Type B pancreatic cell (in vitro differentiated cells): ENCODE measurements around the gene C1orf174. TPM values are rescaled to one million over a fixed set of nuclear protein-coding genes. Genes with fewer than 3 reads are reported as not detected.

ENCODE experiments used
- DNase-seq: peaks from one replicate; pipeline ENCODE4 v3.0.0; 2021; ENCODE audit warnings: mixed read lengths; ENCODE audit not compliant: unreplicated experiment; ENCODE audit errors: extremely low spot score
- H3K27ac Mint-ChIP-seq: 2 replicates; pipeline ENCODE4 v1.8.0; 2021; ENCODE audit warnings: mild to moderate bottlenecking, mixed read lengths
- H3K27me3 Mint-ChIP-seq: 2 replicates; pipeline ENCODE4 v1.8.0; 2021; ENCODE audit warnings: mixed read lengths
- H3K36me3 Mint-ChIP-seq: 2 replicates; pipeline ENCODE4 v1.8.0; 2021; ENCODE audit warnings: mixed read lengths
- H3K4me1 Mint-ChIP-seq: one replicate; pipeline ENCODE4 v1.8.0; 2021; ENCODE audit warnings: mixed read lengths; ENCODE audit not compliant: unreplicated experiment
- H3K4me3 Mint-ChIP-seq: 2 replicates; pipeline ENCODE4 v1.8.0; 2021; ENCODE audit warnings: mild to moderate bottlenecking, mixed read lengths
- H3K9me3 Mint-ChIP-seq: 2 replicates; pipeline ENCODE4 v1.8.0; 2021; ENCODE audit warnings: mixed read lengths
- CTCF ChIP-seq: fragments of 200-600 bp; sonication (generic); conservative IDR thresholded peaks from 2 replicates; pipeline ENCODE4 v1.5.0; 2021; ENCODE audit warnings: antibody characterized with exemption, mild to moderate bottlenecking
- total RNA-seq: library from RNA; stranded (reverse); gene quantifications from 2 replicates; pipeline ENCODE4 v1.2.1, GENCODE V29; 2021; ENCODE audit warnings: low replicate concordance

The C1orf174 gene
- total RNA-seq, 1 donor from 2014 or later, result 31.4 TPM

- no peak for TF ChIP-seq CTCF
- Mint-ChIP-seq H3K36me3 (peaks cover 29% of the 10 kb centered on the region), H3K27me3 (no peaks in the 10 kb centered on the region), H3K9me3 (peaks cover 8% of the 10 kb centered on the region), H3K4me3 (no peak overlapping the region), H3K4me1 (no peaks in the 10 kb centered on the region), H3K27ac (no peak overlapping the region)
- DNase-seq, result no peak
Observed at GRCh38 chr1:3876716-3877115, 23.4 kb downstream of the C1orf174 start.

GRCh38 chr1:3874736-3875135 is 25.3 kb downstream of the C1orf174 start:
- DNase-seq, result no peak
- H3K9me3 Mint-ChIP-seq, result peaks cover 8% of the 10 kb centered on the region
- H3K4me3 Mint-ChIP-seq, result no peak overlapping the region
- no peaks in the 10 kb centered on the region for H3K4me1 Mint-ChIP-seq
- no peak overlapping the region for H3K27ac Mint-ChIP-seq
- H3K36me3 Mint-ChIP-seq, result peaks cover 33% of the 10 kb centered on the region
- no peaks in the 10 kb centered on the region for H3K27me3 Mint-ChIP-seq
- TF ChIP-seq CTCF, result no peak

- peaks cover 25% of the 10 kb centered on the region for H3K36me3 Mint-ChIP-seq
- H3K27me3 Mint-ChIP-seq, result no peaks in the 10 kb centered on the region
- no peak for DNase-seq
- no peak overlapping the region for H3K4me3 Mint-ChIP-seq
- no peaks in the 10 kb centered on the region for H3K9me3 Mint-ChIP-seq
- no peak overlapping the region for H3K27ac Mint-ChIP-seq
- TF ChIP-seq CTCF, result no peak
- H3K4me1 Mint-ChIP-seq, result no peaks in the 10 kb centered on the region
Observed at GRCh38 chr1:3872546-3872945, 27.5 kb downstream of the C1orf174 start.

- H3K36me3 Mint-ChIP-seq, result peaks cover 24% of the 10 kb centered on the region
- no peak for DNase-seq
- no peak overlapping the region for H3K27ac Mint-ChIP-seq
- no peak for TF ChIP-seq CTCF
- H3K4me3 Mint-ChIP-seq, result no peak overlapping the region
- no peaks in the 10 kb centered on the region for H3K9me3 Mint-ChIP-seq
- no peaks in the 10 kb centered on the region for H3K4me1 Mint-ChIP-seq
- no peaks in the 10 kb centered on the region for H3K27me3 Mint-ChIP-seq
Observed at GRCh38 chr1:3871451-3871805, 28.6 kb downstream of the C1orf174 start.

- Mint-ChIP-seq H3K27ac (no peak overlapping the region), H3K36me3 (peaks cover 15% of the 10 kb centered on the region), H3K4me3 (no peak overlapping the region), H3K9me3 (no peaks in the 10 kb centered on the region), H3K4me1 (no peaks in the 10 kb centered on the region), H3K27me3 (no peaks in the 10 kb centered on the region)
- TF ChIP-seq CTCF, result no peak
- no peak for DNase-seq
Observed at GRCh38 chr1:3869751-3870301, 30.2 kb downstream of the C1orf174 start.
